Stimulated activated naive CD8-positive, alpha-beta T cell treated with anti-CD3 and anti-CD28 coated beads, Interleukin-15, Interleukin-2, amounts not matched to agents 100 U/mL and 50 U/mL, for 24 hours (primary cell): ENCODE results near the gene JPT2.

Source experiments
- ATAC-seq: fragments of 150-1000 bp; cut with Tn5 transposase; one replicate; pipeline ENCODE4 v1.10.0; 2021
- DNase-seq: peaks from one replicate; pipeline ENCODE4 v3.0.0; 2021

The JPT2 gene

DNA sequence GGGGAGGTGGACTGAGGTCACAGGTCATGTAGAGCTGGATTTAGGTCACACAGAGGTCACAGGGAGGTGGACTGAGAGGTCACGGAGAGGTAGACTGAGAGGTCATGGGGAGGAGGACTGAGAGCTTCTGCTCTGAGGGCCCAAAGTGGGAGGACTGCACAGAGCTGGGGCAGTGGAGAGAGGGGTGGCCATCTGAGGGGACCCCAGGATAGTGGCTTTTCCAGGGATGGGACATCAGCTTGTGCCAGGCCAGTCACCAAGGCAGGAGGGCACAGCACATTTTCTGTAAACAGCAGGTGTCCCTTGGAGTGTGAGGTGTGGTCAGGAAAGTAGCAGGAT, 26.1 kb upstream of the JPT2 start:
- ATAC-seq (no peak), DNase-seq (no peak)

DNA sequence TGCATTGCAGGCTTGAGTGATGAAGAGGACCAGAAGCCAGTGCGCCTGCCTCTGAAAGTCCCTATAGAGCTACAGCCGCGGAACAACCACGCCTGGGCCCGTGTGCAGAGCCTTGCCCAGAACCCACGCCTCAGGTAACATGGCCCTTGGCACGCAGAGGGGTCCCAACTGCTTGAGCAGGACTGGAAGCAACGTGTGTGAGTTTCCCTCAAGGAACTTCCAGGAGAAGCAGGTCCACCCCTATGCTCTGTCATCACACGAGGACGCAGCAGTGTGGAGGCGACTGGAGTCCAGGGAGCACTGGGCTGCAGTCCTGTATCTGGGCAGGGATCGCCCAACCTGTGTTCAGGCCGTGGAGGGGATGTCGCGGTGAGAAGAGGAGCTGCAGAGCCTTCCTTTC, 25.1 kb upstream of the JPT2 start:
- DNase-seq (no peak), ATAC-seq (no peak)

- DNase-seq = no peak
- no peak for ATAC-seq
Observed at GRCh38 chr16:1654505-1655268, 23.4 kb upstream of the JPT2 start.

- ATAC-seq = no peak
Observed at GRCh38 chr16:1655269-1655807, 22.7 kb upstream of the JPT2 start.

DNA sequence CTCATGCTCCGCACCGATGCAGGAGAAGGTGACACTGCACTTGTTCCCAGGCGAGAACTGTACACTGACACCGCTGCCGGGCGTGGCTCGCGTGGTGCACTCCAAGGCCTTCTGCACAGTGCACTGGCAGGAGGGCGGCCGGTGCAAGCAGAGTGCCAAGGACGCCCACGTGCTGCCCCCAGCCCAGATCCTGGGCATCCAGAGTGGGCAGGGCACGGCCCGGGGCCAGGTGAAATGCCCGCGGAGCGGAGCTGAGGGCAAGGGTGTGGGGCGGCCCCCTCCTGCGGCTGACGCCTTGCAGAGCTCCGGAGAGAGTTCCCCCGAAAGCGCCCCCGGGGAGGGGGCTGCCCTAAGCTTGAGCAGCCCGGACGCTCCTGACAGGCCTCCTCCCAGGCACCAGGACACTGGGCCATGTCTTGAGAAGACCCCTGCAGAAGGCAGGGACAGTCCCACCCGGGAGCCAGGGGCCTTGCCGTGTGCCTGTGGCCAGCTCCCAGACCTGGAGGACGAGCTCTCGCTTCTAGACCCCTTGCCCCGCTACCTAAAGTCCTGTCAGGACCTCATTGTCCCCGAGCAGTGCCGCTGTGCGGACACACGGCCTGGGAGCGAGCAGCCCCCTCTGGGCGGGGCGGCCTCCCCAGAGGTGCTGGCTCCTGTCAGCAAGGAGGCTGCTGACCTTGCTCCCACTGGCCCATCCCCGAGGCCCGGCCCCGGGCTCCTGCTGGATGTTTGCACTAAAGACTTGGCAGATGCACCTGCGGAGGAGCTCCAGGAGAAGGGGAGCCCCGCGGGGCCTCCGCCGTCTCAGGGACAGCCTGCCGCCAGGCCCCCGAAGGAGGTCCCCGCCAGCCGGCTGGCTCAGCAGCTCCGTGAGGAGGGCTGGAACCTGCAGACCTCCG, 21.9 kb upstream of the JPT2 start:
- ATAC-seq = no peak
- DNase-seq = no peak

More at GRCh38 chr16:1655269-1655807, 22.7 kb upstream of the JPT2 start:
- no peak for DNase-seq

GRCh38 chr16:1656808-1657617, 21.1 kb upstream of the JPT2 start:
- DNase-seq (no peak), ATAC-seq (no peak)

DNA sequence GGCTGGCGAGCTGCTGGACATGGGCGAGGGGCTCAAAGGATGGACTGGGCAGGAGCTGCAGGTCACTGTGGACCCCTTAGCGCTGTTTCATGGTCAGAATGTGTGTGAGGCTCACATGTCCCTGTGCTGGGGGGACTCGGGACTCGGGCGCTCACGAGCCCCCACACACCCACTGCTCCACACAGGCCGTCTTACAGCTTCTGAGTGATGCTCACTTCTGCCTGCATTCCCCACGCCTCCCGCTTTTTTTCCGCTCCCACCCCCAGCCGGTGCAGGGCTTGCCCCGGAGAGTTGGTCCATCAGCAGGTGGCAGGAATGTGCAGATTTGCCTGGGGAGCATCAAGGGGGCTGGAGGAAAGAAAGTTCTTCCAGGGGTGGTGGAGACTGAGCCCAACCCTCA, 20.2 kb upstream of the JPT2 start:
- DNase-seq (no peak), ATAC-seq (no peak)

DNA sequence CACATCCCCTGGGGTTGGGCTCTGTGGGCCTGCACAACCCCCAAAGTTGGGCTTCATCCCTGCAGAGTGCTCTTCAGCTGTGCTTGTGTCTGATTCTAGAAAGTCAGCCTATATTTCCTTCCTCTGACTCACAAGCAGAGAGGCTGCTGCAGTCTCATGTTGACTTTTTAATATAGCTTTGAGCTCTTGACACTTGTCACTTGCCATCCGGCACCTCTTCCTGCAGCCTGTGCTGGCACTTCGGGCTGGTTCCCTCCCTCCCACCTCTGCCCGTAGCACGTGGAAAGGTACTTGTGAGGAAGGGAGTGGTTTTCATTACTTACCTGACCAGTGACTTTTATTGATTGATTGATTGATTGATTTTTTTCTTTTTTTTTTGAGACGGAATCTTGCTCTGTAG, 19.0 kb upstream of the JPT2 start:
- ATAC-seq (no peak), DNase-seq (no peak)

GRCh38 chr16:1661826-1662225, 16.3 kb upstream of the JPT2 start:
- ATAC-seq (no peak), DNase-seq (no peak)

DNA sequence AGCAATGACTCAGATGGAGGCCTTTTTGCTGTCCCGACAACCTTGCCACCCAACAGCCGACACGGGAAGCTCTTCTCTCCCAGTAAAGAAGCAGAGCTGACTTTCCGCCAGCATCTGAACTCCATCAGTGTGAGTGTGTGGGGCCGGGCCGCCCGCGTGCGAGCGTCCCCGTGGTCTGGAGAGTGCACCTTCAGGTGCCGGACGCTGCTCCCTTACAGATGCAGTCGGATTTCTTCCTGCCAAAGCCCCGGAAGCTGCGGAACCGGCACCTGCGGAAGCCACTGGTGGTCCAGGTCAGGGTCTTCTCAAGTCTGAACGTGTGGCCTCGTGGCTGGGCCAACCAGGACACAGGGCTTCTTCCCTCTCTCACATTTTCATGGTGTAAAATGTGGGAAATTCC, 15.5 kb upstream of the JPT2 start:
- ATAC-seq = no peak
- no peak for DNase-seq

- DNase-seq (no peak), ATAC-seq (no peak)
Observed at GRCh38 chr16:1665829-1666228, 12.2 kb upstream of the JPT2 start.

DNA sequence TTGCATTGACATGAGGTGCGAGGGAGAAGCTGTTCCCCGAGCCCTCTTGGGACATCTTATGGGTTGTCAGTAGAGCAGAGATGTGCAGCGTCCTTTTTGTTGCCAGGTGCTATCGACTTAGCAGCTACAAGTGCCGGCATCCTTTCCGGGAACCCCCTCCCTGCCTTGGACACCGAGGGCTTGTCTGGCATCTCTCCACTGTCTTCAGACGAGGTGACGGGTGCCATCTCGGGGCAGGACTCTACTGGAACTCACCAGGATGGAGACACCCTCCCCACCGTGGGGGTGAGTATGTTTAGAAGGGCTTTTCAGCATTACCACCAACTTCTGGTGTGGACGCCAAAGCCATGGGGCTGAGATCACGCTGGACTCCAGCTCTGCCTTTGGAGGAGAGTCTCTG, 11.8 kb upstream of the JPT2 start:
- DNase-seq = no peak
- ATAC-seq = no peak

- no peak for DNase-seq
- no peak for ATAC-seq
Observed at GRCh38 chr16:1667271-1667670, 10.8 kb upstream of the JPT2 start.

DNA sequence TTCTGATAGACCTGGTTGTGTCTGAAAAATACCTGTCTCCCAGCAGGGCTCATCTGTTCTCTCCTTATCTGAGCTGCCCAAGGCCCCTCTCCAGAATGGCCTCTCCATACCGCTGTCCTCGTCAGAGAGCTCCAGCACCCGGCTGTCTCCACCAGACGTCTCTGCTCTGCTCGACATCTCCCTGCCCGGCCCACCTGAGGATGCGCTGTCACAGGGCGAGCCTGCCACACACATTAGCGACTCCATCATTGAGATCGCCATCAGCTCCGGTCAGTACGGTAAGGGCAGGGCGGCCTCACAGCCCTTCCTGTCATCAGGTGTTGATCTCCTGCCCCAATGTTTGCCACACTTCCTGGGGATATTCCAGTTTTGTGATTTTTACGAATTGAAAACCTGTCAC, 10.2 kb upstream of the JPT2 start:
- ATAC-seq = no peak

DNA sequence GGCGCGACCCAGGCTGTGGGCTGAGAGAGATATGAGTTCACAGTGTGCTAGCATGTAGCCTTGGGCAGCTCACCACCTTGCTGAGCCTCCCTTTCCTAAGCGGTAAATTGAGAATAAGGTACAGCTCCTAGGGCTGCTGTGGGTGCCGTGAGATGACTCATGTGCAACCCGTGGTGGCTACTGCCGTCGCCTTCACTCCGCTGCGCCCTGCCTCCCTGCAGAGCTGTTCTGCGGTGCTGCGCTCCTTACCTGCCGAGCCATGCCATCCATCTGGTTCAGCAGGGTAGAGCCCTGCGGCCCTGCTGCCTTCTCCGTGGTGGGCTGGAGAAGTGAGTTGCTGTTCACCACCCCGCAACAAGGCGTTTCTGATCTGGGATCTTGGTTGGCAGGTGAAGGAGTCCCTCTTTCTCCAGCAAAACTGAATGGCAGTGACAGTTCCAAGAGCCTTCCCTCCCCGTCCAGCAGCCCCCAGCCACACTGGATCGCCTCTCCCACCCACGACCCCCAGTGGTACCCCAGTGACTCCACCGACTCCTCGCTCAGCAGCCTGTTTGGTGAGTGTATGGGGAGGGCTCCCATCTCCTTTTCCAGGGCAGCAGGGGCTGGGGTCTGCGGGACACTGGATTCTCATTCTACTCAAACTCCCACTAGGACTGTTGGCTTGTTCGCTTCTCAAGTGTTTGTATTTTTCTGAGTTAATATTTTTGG, 9.3 kb upstream of the JPT2 start:
- DNase-seq (no peak), ATAC-seq (no peak)

More for the DNA sequence above, 10.2 kb upstream of the JPT2 start:
- no peak for DNase-seq

DNA sequence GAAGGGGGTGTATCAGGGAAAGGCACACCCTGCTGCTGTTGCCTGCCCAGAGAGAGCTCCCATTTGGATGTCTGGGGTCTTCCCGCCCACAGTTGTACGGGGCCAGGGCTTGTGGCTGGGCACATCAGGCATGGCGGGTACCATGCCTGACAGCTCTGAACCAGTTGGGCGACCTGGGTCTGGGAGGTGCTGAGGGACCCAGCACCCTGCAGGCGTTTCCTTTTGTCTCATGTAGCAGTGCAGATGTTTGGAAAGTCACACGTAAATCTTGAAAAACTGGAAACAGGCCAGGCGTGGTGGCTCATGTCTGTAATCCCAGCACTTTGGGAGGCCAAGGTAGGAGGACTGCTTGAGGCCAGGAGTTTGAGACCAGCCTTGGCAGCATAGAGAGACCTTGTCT, 8.4 kb upstream of the JPT2 start:
- DNase-seq (no peak), ATAC-seq (no peak)

DNA sequence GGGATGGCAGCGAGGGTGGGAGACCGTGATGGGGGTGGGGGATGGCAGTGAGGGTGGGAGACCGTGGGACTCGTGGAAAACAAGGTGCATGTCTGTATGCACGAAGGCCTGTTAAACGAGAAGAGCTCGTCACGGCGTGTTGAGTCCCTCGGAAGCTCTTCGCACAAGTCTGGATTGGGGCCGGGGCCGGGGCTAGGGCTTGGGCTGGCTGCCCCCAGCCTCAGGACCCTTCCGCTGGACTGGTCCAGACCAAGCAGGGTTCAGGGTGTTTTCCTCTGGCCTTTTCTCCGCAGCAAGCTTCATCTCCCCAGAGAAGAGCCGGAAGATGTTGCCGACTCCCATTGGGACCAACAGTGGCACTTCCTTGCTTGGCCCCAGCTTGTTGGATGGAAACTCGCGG, 7.7 kb upstream of the JPT2 start:
- DNase-seq = no peak
- ATAC-seq = no peak

DNA sequence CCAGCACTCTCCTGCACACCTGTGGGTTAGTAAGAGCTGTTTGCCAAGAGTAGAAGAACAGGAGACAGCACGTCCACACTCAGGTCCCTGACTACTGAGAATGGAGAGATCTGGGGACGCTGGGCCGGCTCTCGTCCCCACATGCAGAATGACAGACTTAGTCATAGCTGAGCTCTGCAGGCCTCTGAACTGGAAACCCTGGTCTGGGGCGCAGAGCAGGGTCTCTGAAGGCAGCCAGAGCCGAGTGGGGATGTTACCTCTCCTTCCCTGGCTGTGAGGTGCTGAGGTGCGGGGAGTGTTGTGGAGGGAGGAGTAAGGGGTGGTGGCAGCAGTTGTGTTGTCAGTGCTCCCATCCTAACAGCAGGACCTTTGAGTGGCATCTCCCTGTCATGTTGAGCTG, 7.2 kb upstream of the JPT2 start:
- DNase-seq (no peak), ATAC-seq (no peak)

- ATAC-seq = no peak
- no peak for DNase-seq
Observed at GRCh38 chr16:1673424-1674151, 4.5 kb upstream of the JPT2 start.

GRCh38 chr16:1674306-1674705, 3.8 kb upstream of the JPT2 start:
- DNase-seq (no peak), ATAC-seq (no peak)
